Lung (tissue), 12 donors: Measurements from ENCODE around the gene C1orf56. TPM values are rescaled to one million over a fixed set of nuclear protein-coding genes. Genes with fewer than 3 reads are reported as not detected.
A peak's percentile ranks its signal among the peaks of the same experiment; 100 is the strongest.

Experiments
- ATAC-seq: fragments of 200-7000 bp; cut with Tn5 transposase; one replicate; pipeline ENCODE4 v1.9.1; 2020; ENCODE audit warnings: moderate number of reproducible peaks; ENCODE audit not compliant: insufficient read depth, low FRiP score
- DNase-seq, 3 donors: peaks; one replicate each; pipeline ENCODE4 v3.0.0-alpha.2; 2013 to 2017
- H3K27ac ChIP-seq, 2 donors: one replicate each; pipeline ENCODE4 v1.5.1; 2013; ENCODE audit warnings: mild to moderate bottlenecking in 2 of 2, moderate library complexity in 2 of 2, control low read depth in 1 of 2, inconsistent platforms in 1 of 2, low read depth in 1 of 2, low read length in 1 of 2
- H3K27me3 ChIP-seq, 3 donors: one replicate each; pipeline ENCODE4 v1.5.1; 2013; ENCODE audit warnings: low read length in 2 of 3; ENCODE audit not compliant: control insufficient read depth in 3 of 3, insufficient read depth in 3 of 3
- H3K36me3 ChIP-seq, 4 donors: one replicate each; pipeline ENCODE4 v1.5.1; 2013; ENCODE audit warnings: low read length in 4 of 4, mild to moderate bottlenecking in 1 of 4, moderate library complexity in 1 of 4; ENCODE audit not compliant: control insufficient read depth in 4 of 4, insufficient read depth in 4 of 4
- H3K4me1 ChIP-seq, 5 donors: one replicate each; pipeline ENCODE4 v1.5.1; 2013; ENCODE audit warnings: low read length in 5 of 5, mild to moderate bottlenecking in 2 of 5, moderate library complexity in 1 of 5; ENCODE audit not compliant: control insufficient read depth in 5 of 5, insufficient read depth in 5 of 5
- H3K4me3 ChIP-seq: one replicate; pipeline ENCODE4 v1.5.1; 2013; ENCODE audit warnings: mild to moderate bottlenecking, control low read depth, moderate library complexity
- H3K9ac ChIP-seq, 2 donors: one replicate each; pipeline ENCODE4 v1.5.1; 2013; ENCODE audit warnings: low read length in 2 of 2, control low read depth in 1 of 2; ENCODE audit not compliant: insufficient read depth in 1 of 2
- H3K9me3 ChIP-seq, 4 donors: one replicate each; pipeline ENCODE4 v1.5.1; 2013; ENCODE audit warnings: low read length in 3 of 4, mild to moderate bottlenecking in 1 of 4, moderate library complexity in 1 of 4; ENCODE audit not compliant: control insufficient read depth in 4 of 4, insufficient read depth in 3 of 4
- CTCF ChIP-seq: IDR thresholded peaks from 2 replicates; pipeline ENCODE4 v1.5.1; 2012; ENCODE audit warnings: mild to moderate bottlenecking; ENCODE audit errors: control extremely low read depth, extremely low read depth
- WGBS, 2 donors: extraction: QIAGEN DNeasy Blood & Tissue Kit; methylation state at CpG; one replicate each; pipeline ENCODE4 v1.1.7; 2013; 5-methylcytosine and 5-hydroxymethylcytosine counted together
- polyA plus RNA-seq, 2 donors: library from polyadenylated mRNA; stranded (reverse); fragments of 200-250 nt; gene quantifications; one replicate each; pipeline ENCODE4 v1.2.1, GENCODE V29; 2013
- total RNA-seq, 2 donors: library from RNA; depleted of rRNA in 1 of 2; stranded (reverse); fragments of >200 nt in 1 of 2; gene quantifications; one replicate each; pipeline ENCODE4 v1.2.1, GENCODE V29; 2014 to 2021
- donor health status: control.
- donor health status: control.
- donor health status: Bipolar disorder and iron deficiency.
- donor health status: healthy.
- donor health status: DM: yes; HTN: yes; CAD: no.

The C1orf56 gene
- total and polyA plus RNA-seq, 4 donors: 2.3 to 4.9 (median 3.9) TPM

- no peak for TF ChIP-seq CTCF
- H3K4me1 ChIP-seq: peaks cover 0 to 14% (median 0%) of the 10 kb centered on the region in 5 donors
- H3K27me3 ChIP-seq: no peaks in the 10 kb centered on the region
- no peak within 1 kb of the TSS for H3K4me3 ChIP-seq
- H3K27ac ChIP-seq: peak within 1 kb of the TSS in 1 of 2 donors; percentile 48
- H3K9me3 ChIP-seq: no peaks in the 10 kb centered on the region
- peak in 1 of 3 donors; percentile 49 for DNase-seq
- no peak within 1 kb of the TSS for H3K9ac ChIP-seq
- no peak for ATAC-seq
- WGBS, 2 donors: 68 to 71% methylated on average over 2 of the region's 2 CpGs
- peaks cover 0 to 20% (median 12%) of the 10 kb centered on the region in 4 donors for H3K36me3 ChIP-seq
These were observed 11.2 kb upstream of the C1orf56 start, which contains the start of gene BNIPL for GRCh38 chr1:151036356-151036755. BNIPL (plus strand) TSS chr1:151036586; CDS start chr1:151036726, 140 bp downstream.

GRCh38 chr1:151037032-151037431 lies 10.5 kb upstream of the C1orf56 start:
- Histone ChIP-seq H3K9ac (no peak overlapping the region), H3K9me3 (no peaks in the 10 kb centered on the region), H3K27me3 (no peaks in the 10 kb centered on the region), H3K36me3 (peaks cover 0 to 14% (median 10%) of the 10 kb centered on the region in 4 donors), H3K4me3 (no peak overlapping the region), H3K4me1 (peaks cover 0 to 14% (median 0%) of the 10 kb centered on the region in 5 donors), H3K27ac (peak overlapping the region in 1 of 2 donors; percentile 48)
- ATAC-seq (no peak), DNase-seq (no peak)
- WGBS, 2 donors: 67 to 83% methylated on average over 6 of the region's 6 CpGs
- no peak for TF ChIP-seq CTCF

GRCh38 chr1:151039521-151039920 lies 8.0 kb upstream of the C1orf56 start:
- DNase-seq (no peak), ATAC-seq (no peak)
- Histone ChIP-seq H3K27ac (no peak overlapping the region), H3K27me3 (no peaks in the 10 kb centered on the region), H3K36me3 (peaks cover 0 to 10% (median 5%) of the 10 kb centered on the region in 4 donors), H3K9me3 (no peaks in the 10 kb centered on the region), H3K4me1 (peaks cover 0 to 12% (median 0%) of the 10 kb centered on the region in 5 donors), H3K9ac (no peak overlapping the region), H3K4me3 (no peak overlapping the region)
- 91 to 96% methylated on average over 3 of the region's 3 CpGs for WGBS, 2 donors
- TF ChIP-seq CTCF: no peak

- ATAC-seq: no peak
- H3K4me3 ChIP-seq: no peak overlapping the region
- WGBS, 2 donors: 90 to 91% methylated on average over 1 of the region's 1 CpG
- TF ChIP-seq CTCF: no peak
- H3K9me3 ChIP-seq: no peaks in the 10 kb centered on the region
- H3K36me3 ChIP-seq: no peaks in the 10 kb centered on the region
- no peaks in the 10 kb centered on the region for H3K27me3 ChIP-seq
- peaks cover 0 to 5% (median 2%) of the 10 kb centered on the region in 5 donors for H3K4me1 ChIP-seq
- no peak for DNase-seq
- no peak overlapping the region for H3K27ac ChIP-seq
- H3K9ac ChIP-seq: no peak overlapping the region
These were observed 4.4 kb upstream of the C1orf56 start for GRCh38 chr1:151043163-151043562.
